ENCODE measurements around the gene JAKMIP1.

Gene JAKMIP1

DNA sequence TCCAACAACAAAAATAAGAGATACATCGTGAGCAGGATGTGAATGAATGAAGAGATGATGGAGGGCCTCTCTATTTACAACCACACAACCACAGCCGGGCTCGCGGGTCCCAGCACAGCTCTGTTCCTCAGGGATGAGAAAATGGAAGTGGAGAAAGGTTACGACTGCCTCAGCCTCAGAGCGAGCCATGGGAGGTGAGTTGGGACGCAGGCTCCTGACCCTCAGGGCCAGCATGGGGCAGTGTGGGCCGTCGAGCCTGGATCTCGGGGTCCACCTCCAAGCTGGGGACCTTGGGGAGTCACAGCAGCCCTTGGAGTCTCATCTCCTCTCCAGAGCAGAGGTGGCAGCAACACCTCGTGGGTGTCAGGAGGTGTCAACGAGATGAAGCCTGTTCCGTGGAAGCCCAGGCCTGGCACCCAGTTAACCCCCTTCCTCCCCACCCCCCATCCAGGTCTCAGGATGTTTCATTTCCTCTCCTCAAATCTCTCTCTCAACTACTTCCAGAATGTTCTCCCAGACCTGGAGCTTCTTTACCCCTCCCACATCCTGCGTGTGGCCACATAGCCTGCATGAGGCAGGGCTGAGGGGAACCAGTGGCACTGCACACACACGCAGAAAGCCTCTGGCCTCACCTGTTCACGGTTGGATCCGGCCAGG lies 208.1 kb downstream of the JAKMIP1 start:
- Histone ChIP-seq H3K9me3 (ENCODE audit: control insufficient read depth, insufficient read depth, low read length) (no peaks in the 10 kb centered on the region), H3K4me1 (ENCODE audit: control insufficient read depth, insufficient read depth, low read length) (no peaks in the 10 kb centered on the region), H3K27me3 (ENCODE audit: control insufficient read depth, insufficient read depth, low read length) (no peaks in the 10 kb centered on the region), H3K4me3 (ENCODE audit: low read length) (no peak overlapping the region), H3K36me3 (ENCODE audit: control insufficient read depth, insufficient read depth, low read length) (no peaks in the 10 kb centered on the region), H3K27ac (ENCODE audit: low read length) (no peak overlapping the region)
- DNase-seq (ENCODE audit: low read depth, low spot score): no peak
- no CpG with 5 or more reads among the region's 17 CpGs for WGBS (ENCODE audit: insufficient coverage, insufficient read length)

DNA sequence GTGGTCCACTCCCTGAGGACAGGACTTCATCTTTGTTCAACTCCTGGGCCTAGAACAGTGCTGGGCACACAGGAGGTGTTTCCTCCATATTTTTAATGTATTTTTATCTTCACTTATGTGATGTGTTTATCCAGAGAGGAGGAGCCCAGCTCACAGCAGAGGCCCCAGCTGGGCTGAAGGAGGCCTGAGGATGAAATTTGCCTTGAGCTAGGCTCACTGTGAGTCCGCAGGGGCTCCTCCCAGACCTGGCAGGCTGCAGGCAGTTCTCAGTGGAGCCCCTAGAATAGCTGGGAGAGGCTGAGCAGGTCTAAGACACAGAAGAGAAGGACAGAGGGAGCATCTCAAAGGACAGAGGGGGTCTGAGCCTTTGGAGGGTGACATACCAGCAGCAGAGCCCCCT lies 208.9 kb downstream of the JAKMIP1 start:
- Histone ChIP-seq H3K36me3 (ENCODE audit: control insufficient read depth, insufficient read depth, low read length) (no peaks in the 10 kb centered on the region), H3K27ac (ENCODE audit: low read length) (no peak overlapping the region), H3K9me3 (ENCODE audit: control insufficient read depth, insufficient read depth, low read length) (no peaks in the 10 kb centered on the region), H3K4me3 (ENCODE audit: low read length) (no peak overlapping the region), H3K27me3 (ENCODE audit: control insufficient read depth, insufficient read depth, low read length) (no peaks in the 10 kb centered on the region), H3K4me1 (ENCODE audit: control insufficient read depth, insufficient read depth, low read length) (no peaks in the 10 kb centered on the region)
- DNase-seq (ENCODE audit: low read depth, low spot score): no peak
- whole genome bisulfite sequencing (ENCODE audit: insufficient coverage, insufficient read length): no CpG with 5 or more reads among the region's 1 CpG

DNA sequence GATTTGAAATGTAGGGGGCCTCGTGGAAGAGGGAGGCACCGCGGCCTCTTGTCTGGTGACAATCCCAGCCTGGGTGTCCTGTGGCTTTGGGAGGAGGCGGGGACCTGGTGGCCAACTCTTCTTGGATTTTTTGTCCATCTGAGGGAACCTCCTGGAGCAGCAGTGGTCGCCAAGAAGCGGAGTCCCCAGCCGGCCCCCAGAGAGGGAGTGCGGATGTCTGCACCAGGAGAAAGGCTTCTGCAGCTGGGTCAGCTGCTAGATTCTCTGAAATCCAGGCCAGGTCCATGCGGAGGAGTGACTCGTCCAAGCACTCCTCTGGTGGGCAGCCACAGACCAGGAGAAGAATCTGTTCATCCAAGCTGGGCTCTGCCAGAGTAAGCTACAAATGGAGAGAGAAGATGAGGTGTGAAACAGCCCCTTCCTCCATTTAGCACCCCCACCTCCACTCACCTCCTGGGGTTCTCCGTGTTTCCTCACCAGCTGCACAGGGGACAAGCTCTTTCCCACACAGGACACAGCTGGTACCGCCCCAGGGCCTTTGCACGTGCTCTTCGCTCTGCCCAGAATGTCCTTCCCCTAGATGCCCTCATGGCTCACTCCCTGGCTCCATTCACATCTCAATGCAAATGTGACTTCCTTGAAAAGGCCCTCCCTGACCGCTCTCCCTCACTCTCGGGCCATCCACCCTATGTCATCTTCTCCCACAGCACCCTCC lies 209.7 kb downstream of the JAKMIP1 start:
- H3K27me3 ChIP-seq (ENCODE audit: control insufficient read depth, insufficient read depth, low read length): no peaks in the 10 kb centered on the region
- H3K36me3 ChIP-seq (ENCODE audit: control insufficient read depth, insufficient read depth, low read length): no peaks in the 10 kb centered on the region
- WGBS (ENCODE audit: insufficient coverage, insufficient read length): no CpG with 5 or more reads among the region's 16 CpGs
- H3K9me3 ChIP-seq (ENCODE audit: control insufficient read depth, insufficient read depth, low read length): no peaks in the 10 kb centered on the region
- no peak overlapping the region for H3K4me3 ChIP-seq (ENCODE audit: low read length)
- H3K4me1 ChIP-seq (ENCODE audit: control insufficient read depth, insufficient read depth, low read length): no peaks in the 10 kb centered on the region
- no peak overlapping the region for H3K27ac ChIP-seq (ENCODE audit: low read length)
- DNase-seq (ENCODE audit: low read depth, low spot score): no peak

DNA sequence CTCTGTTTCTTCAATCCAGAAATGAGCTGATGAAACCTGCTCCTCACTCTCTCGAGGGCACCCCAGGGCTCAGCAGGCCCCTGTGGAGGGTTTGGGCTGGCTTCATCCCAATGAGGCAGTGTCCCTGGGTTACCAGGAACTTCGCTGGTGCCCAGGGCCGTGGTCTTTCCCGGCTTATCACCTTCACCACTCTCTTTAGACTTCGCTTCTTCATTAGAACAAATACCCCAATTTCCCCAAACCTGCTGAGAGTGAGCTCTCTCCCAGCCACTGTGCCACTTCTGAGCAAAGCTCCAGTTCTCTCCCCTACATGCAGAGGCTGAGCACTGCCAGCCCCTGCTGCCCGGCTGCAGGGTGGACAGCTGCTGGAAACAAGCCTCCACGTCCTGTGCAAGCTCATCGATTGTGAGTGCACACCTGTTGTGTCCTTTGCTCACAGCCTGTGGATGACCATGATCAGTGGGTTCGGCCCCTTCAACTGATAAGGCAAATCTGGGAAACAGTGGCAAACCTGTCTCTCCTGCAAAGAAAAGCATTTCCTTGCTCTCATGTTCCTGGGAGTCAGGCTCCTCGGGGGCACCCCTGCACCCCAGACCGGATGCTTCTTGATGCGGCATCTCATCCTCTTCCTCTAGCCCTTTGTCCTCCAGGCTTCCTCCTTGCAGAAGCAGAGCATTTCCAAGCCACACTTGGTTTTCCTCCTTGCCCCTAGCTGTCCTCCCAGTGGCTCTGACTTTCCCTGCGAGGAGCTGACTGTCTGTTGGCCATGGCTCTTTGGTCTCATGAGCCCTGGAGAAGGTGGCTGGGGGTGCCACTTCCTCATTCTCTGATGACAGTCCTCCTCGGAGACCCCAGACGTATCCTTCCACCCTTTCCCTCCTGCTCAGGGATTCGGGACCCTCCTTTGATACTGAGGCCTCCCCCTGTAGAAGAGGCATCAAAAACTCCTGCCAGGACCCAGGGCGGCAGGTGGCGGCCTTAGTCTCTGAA lies 210.8 kb downstream of the JAKMIP1 start:
- H3K4me3 ChIP-seq (ENCODE audit: low read length): no peak overlapping the region
- DNase-seq (ENCODE audit: low read depth, low spot score): no peak
- no peaks in the 10 kb centered on the region for H3K36me3 ChIP-seq (ENCODE audit: control insufficient read depth, insufficient read depth, low read length)
- H3K27me3 ChIP-seq (ENCODE audit: control insufficient read depth, insufficient read depth, low read length): no peaks in the 10 kb centered on the region
- H3K27ac ChIP-seq (ENCODE audit: low read length): no peak overlapping the region
- H3K9me3 ChIP-seq (ENCODE audit: control insufficient read depth, insufficient read depth, low read length): no peaks in the 10 kb centered on the region
- no peaks in the 10 kb centered on the region for H3K4me1 ChIP-seq (ENCODE audit: control insufficient read depth, insufficient read depth, low read length)
- WGBS (ENCODE audit: insufficient coverage, insufficient read length): no CpG with 5 or more reads among the region's 18 CpGs

DNA sequence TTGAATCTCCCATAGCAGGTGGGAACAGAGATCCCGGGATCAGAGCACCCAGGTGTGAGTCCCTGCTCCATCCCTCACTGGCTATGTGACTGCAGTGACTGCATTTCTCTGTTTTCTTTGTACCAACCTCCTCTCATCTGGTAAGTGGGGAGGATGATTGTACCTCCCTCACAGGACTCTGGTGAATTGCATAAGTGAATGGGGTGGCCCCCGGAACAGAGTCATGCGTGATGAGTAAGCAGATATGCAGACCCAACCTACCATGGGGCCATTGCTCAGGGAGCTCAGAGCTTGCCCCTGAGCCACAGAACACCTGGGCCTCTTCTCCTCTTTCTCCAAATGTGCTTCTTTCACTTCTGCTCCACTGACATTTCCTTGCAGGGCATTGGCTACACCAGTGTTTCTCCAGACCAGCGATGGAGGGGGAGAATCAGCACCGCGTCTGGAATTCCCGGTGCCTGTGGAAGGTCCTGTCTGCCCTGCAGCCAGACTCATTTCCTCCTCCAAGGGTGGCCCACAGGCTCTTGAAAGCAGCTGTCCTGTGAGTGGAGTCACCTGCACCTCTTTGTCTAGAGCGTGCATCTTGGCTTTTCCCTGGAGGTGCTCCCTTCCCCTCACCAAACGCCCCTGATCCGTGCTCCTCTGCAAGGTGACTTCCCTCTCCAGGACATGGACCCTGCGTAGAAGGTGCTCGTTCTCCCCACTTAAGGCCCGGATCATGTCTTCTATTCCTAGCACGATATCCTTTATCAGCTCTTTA lies 212.1 kb downstream of the JAKMIP1 start:
- no CpG with 5 or more reads among the region's 14 CpGs for WGBS (ENCODE audit: insufficient coverage, insufficient read length)
- H3K4me3 ChIP-seq (ENCODE audit: low read length): no peak overlapping the region
- H3K9me3 ChIP-seq (ENCODE audit: control insufficient read depth, insufficient read depth, low read length): no peaks in the 10 kb centered on the region
- H3K36me3 ChIP-seq (ENCODE audit: control insufficient read depth, insufficient read depth, low read length): no peaks in the 10 kb centered on the region
- no peaks in the 10 kb centered on the region for H3K4me1 ChIP-seq (ENCODE audit: control insufficient read depth, insufficient read depth, low read length)
- no peak for DNase-seq (ENCODE audit: low read depth, low spot score)
- no peak overlapping the region for H3K27ac ChIP-seq (ENCODE audit: low read length)
- no peaks in the 10 kb centered on the region for H3K27me3 ChIP-seq (ENCODE audit: control insufficient read depth, insufficient read depth, low read length)

DNA sequence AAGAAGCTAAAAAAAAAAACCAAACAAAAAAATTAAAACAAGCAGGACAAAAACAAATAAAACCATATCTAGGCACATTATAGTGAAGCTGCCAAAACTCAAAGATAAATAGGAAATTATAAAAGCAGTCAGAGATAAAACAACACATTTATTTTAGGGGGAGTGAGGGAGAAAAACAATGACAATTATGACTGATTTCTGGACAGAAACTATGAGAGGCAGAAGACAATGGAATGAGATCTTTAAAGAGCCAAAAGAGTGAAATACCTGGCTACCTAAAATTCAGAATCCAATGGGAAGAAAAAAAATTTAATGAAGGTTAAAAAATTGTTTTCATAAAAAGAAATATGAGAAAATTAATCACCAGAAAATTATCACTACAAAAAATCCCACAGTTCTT lies 215.5 kb downstream of the JAKMIP1 start:
- H3K4me1 ChIP-seq (ENCODE audit: control insufficient read depth, insufficient read depth, low read length): no peaks in the 10 kb centered on the region

DNA sequence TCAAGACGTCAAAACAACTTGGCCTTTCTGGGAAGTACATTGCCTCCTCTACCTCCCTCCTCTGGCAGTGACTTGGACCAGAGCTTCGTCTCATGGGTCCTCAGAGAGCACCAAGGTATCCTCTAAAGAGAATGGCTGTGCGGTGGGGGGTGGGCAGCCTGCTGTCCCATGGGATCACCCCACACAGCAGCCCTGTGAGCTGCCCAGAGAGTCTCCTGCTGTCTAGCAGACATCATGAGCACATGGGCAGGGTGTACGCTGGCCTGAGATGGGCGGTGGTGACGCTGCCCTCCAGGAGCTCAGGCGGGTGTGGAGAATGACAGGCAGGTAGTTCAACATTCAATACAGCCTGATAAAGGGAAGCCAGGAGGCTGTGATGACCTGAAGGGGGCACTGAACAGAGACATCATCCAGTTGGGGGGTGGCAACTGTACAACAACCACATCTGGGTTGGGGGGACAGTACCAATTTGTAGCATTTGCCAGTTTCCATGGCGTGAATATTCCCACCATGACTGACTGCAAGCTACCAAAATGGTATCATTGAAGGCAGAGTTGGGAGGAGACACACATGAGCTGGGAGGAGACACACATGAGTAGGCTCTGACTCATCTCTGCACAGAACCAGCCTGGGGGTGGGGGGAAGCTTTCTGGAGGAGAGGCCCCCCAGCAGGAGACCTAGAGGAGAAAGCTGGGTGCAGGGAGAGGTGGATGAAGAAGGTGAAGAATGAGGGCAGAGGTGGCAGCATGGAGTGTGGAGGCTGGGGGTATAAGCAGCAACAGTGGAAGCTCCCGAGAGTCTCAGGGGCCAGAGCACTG lies 218.0 kb downstream of the JAKMIP1 start:
- WGBS (ENCODE audit: insufficient coverage, insufficient read length): no CpG with 5 or more reads among the region's 9 CpGs
- Histone ChIP-seq H3K36me3 (ENCODE audit: control insufficient read depth, insufficient read depth, low read length) (no peaks in the 10 kb centered on the region), H3K4me3 (ENCODE audit: low read length) (no peak overlapping the region), H3K27me3 (ENCODE audit: control insufficient read depth, insufficient read depth, low read length) (no peaks in the 10 kb centered on the region), H3K9me3 (ENCODE audit: control insufficient read depth, insufficient read depth, low read length) (no peaks in the 10 kb centered on the region), H3K4me1 (ENCODE audit: control insufficient read depth, insufficient read depth, low read length) (no peaks in the 10 kb centered on the region), H3K27ac (ENCODE audit: low read length) (no peak overlapping the region)
- no peak for DNase-seq (ENCODE audit: low read depth, low spot score)

More for the DNA sequence above, 215.5 kb downstream of the JAKMIP1 start:
- no peak for DNase-seq (ENCODE audit: low read depth, low spot score)
- H3K27me3 ChIP-seq (ENCODE audit: control insufficient read depth, insufficient read depth, low read length): no peaks in the 10 kb centered on the region
- no peaks in the 10 kb centered on the region for H3K36me3 ChIP-seq (ENCODE audit: control insufficient read depth, insufficient read depth, low read length)
- H3K27ac ChIP-seq (ENCODE audit: low read length): no peak overlapping the region
- no peaks in the 10 kb centered on the region for H3K9me3 ChIP-seq (ENCODE audit: control insufficient read depth, insufficient read depth, low read length)
- H3K4me3 ChIP-seq (ENCODE audit: low read length): no peak overlapping the region

DNA sequence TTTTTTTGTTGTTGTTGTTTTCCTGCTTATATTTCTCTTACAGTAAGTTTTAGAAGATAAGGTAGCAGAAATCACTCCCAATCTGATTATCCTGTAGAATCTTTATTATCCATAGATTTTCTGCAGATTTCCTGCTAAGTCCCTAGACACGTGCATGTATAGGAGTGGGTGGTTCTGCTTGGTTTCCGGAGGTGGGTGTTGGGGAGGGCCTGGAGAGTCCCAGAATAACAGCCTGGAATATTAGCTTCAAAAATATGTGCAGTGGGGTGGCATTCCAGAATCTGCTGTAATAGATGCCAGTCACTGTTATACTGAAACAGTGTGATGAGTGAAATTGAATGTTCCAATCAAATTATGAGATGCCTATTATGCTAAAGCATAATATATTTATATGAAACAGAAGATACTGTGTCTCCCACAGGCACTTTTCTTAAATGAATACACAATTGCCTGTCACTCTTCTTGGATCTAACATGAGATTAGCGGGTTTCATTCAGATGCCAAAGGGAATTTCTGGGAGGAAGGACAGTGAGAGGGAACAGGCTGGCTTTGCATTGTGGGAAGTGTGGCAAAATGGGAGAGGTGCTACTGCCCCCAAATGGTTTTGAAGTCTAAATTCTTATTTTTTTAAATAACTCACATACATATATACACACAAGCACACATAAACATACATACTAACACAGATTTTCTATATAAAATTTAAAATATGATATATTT lies 219.8 kb downstream of the JAKMIP1 start:
- no peak overlapping the region for H3K4me3 ChIP-seq (ENCODE audit: low read length)
- no peaks in the 10 kb centered on the region for H3K27me3 ChIP-seq (ENCODE audit: control insufficient read depth, insufficient read depth, low read length)
- WGBS (ENCODE audit: insufficient coverage, insufficient read length): no CpG with 5 or more reads among the region's 3 CpGs

DNA sequence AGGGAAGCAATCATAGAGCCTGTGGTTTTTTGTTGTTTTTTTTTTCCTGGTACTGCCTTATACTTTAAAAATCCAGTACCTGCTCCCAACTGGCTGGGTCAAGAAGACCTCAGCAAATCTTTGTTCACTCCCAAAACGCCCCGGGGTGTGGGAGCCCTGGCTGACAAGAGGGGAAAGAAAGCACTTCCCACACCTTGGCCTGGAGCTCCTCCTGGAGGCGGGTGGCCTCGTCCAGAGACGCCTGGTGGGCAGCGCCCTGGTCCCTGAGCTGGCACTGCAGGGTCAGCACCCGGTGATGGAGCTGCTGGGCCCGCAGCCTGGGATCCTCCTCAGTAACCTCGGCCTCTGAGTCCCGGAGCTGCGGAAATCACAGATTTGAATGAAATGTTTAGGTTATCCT lies 220.4 kb downstream of the JAKMIP1 start:
- no CpG with 5 or more reads among the region's 11 CpGs for WGBS (ENCODE audit: insufficient coverage, insufficient read length)

More for the DNA sequence above, 219.8 kb downstream of the JAKMIP1 start:
- H3K27ac ChIP-seq (ENCODE audit: low read length): no peak overlapping the region
- H3K4me1 ChIP-seq (ENCODE audit: control insufficient read depth, insufficient read depth, low read length): no peaks in the 10 kb centered on the region
- DNase-seq (ENCODE audit: low read depth, low spot score): no peak
- no peaks in the 10 kb centered on the region for H3K9me3 ChIP-seq (ENCODE audit: control insufficient read depth, insufficient read depth, low read length)
- no peaks in the 10 kb centered on the region for H3K36me3 ChIP-seq (ENCODE audit: control insufficient read depth, insufficient read depth, low read length)

More for the DNA sequence above, 220.4 kb downstream of the JAKMIP1 start:
- DNase-seq (ENCODE audit: low read depth, low spot score): no peak
- Histone ChIP-seq H3K4me1 (ENCODE audit: control insufficient read depth, insufficient read depth, low read length) (no peaks in the 10 kb centered on the region), H3K4me3 (ENCODE audit: low read length) (no peak overlapping the region), H3K36me3 (ENCODE audit: control insufficient read depth, insufficient read depth, low read length) (no peaks in the 10 kb centered on the region), H3K9me3 (ENCODE audit: control insufficient read depth, insufficient read depth, low read length) (no peaks in the 10 kb centered on the region), H3K27me3 (ENCODE audit: control insufficient read depth, insufficient read depth, low read length) (no peaks in the 10 kb centered on the region), H3K27ac (ENCODE audit: low read length) (no peak overlapping the region)

All from iPS DF 6.9 (cell line).